Trophoblast cell (in vitro differentiated cells and primary cell): ENCODE data around the gene PPFIA3.

Experiments
- DNase-seq, 2 donors: peaks; one replicate each; pipeline ENCODE4 v3.0.0-alpha.2; 2016
- H2AFZ ChIP-seq: 2 replicates; pipeline ENCODE4 v1.6.1; 2013; ENCODE audit warnings: low read length, moderate library complexity, mild to moderate bottlenecking; ENCODE audit not compliant: insufficient read depth, poor library complexity
- H2AK5ac ChIP-seq: 2 replicates; pipeline ENCODE4 v1.6.1; 2013; ENCODE audit warnings: mild to moderate bottlenecking, low read length
- H2BK120ac ChIP-seq: 2 replicates; pipeline ENCODE4 v1.6.1; 2013; ENCODE audit warnings: low read length, mild to moderate bottlenecking, moderate library complexity; ENCODE audit not compliant: insufficient read depth, poor library complexity
- H2BK12ac ChIP-seq: 2 replicates; pipeline ENCODE4 v1.6.1; 2013; ENCODE audit warnings: mild to moderate bottlenecking, low read length, moderate library complexity
- H2BK5ac ChIP-seq: 2 replicates; pipeline ENCODE4 v1.6.1; 2013; ENCODE audit warnings: low read length, low read depth, moderate library complexity, mild to moderate bottlenecking; ENCODE audit not compliant: poor library complexity
- H3K14ac ChIP-seq: 2 replicates; pipeline ENCODE4 v1.6.1; 2013; ENCODE audit warnings: mild to moderate bottlenecking, low read length
- H3K18ac ChIP-seq: 2 replicates; pipeline ENCODE4 v1.6.1; 2013; ENCODE audit warnings: mild to moderate bottlenecking, low read length
- H3K23ac ChIP-seq: 2 replicates; pipeline ENCODE4 v1.6.1; 2013; ENCODE audit warnings: low read length
- H3K27ac ChIP-seq: 2 replicates; pipeline ENCODE4 v1.5.1; 2013; ENCODE audit warnings: low read depth, mild to moderate bottlenecking, inconsistent platforms, low read length, moderate library complexity
- H3K27me3 ChIP-seq: 2 replicates; pipeline ENCODE4 v1.6.1; 2013; ENCODE audit warnings: inconsistent platforms, mild to moderate bottlenecking, low read length, moderate library complexity; ENCODE audit not compliant: insufficient read depth
- H3K36me3 ChIP-seq, 2 experiments: 1 replicate in 1 of 2; 2 replicates in 1 of 2; pipeline ENCODE4 v1.6.1; 2013; ENCODE audit warnings: low read length in 2 of 2, mild to moderate bottlenecking in 2 of 2, moderate library complexity in 1 of 2; ENCODE audit not compliant: insufficient read depth in 2 of 2, control insufficient read depth in 1 of 2
- H3K4ac ChIP-seq: 2 replicates; pipeline ENCODE4 v1.6.1; 2013; ENCODE audit warnings: low read depth, mild to moderate bottlenecking, low read length, moderate library complexity
- H3K4me1 ChIP-seq, 2 experiments: 1 replicate in 1 of 2; 2 replicates in 1 of 2; pipeline ENCODE4 v1.6.1; 2013; ENCODE audit warnings: low read length in 2 of 2, mild to moderate bottlenecking in 2 of 2, moderate library complexity in 1 of 2; ENCODE audit not compliant: insufficient read depth in 2 of 2, control insufficient read depth in 1 of 2
- H3K4me2 ChIP-seq: 2 replicates; pipeline ENCODE4 v1.6.1; 2013; ENCODE audit warnings: inconsistent platforms, mild to moderate bottlenecking, low read length, moderate library complexity
- H3K4me3 ChIP-seq: 2 replicates; pipeline ENCODE4 v1.5.1; 2013; ENCODE audit warnings: mild to moderate bottlenecking, low read depth, low read length, inconsistent platforms
- H3K79me1 ChIP-seq: one replicate; pipeline ENCODE4 v1.6.1; 2013; ENCODE audit warnings: low read length
- H3K79me2 ChIP-seq: 2 replicates; pipeline ENCODE4 v1.6.1; 2013; ENCODE audit warnings: low read length, mild to moderate bottlenecking; ENCODE audit not compliant: control insufficient read depth, insufficient read depth, poor library complexity
- H3K9ac ChIP-seq: 2 replicates; pipeline ENCODE4 v1.6.1; 2013; ENCODE audit warnings: mild to moderate bottlenecking, low read length
- H3K9me3 ChIP-seq: 2 replicates; pipeline ENCODE4 v1.6.1; 2013; ENCODE audit warnings: low read depth, mild to moderate bottlenecking, control low read depth, inconsistent platforms, low read length; ENCODE audit not compliant: insufficient read depth
- H4K12ac ChIP-seq: 2 replicates; pipeline ENCODE4 v1.6.1; 2013; ENCODE audit warnings: low read depth, mild to moderate bottlenecking, low read length, moderate library complexity
- H4K8ac ChIP-seq: 2 replicates; pipeline ENCODE4 v1.6.1; 2013; ENCODE audit warnings: low read depth, mild to moderate bottlenecking, low read length, moderate library complexity
- H4K91ac ChIP-seq: one replicate; pipeline ENCODE4 v1.6.1; 2013; ENCODE audit warnings: low read depth, mild to moderate bottlenecking, low read length, moderate library complexity
- WGBS: extraction: QIAGEN DNeasy Blood & Tissue Kit; methylation state at CpG from one replicate; pipeline ENCODE4 v1.1.7; 2013; ENCODE audit warnings: missing lambda C conversion rate; ENCODE audit not compliant: insufficient read length, insufficient coverage; ENCODE audit errors: extremely low coverage; 5-methylcytosine and 5-hydroxymethylcytosine counted together

Gene PPFIA3

GRCh38 chr19:49106648-49107135 is 12.7 kb upstream of the PPFIA3 start:
- no peak overlapping the region for H3K4ac ChIP-seq
- H4K12ac ChIP-seq, result no peak overlapping the region
- no peak overlapping the region for H3K18ac ChIP-seq
- H3K4me1 ChIP-seq, result peaks cover 0 to 5% of the 10 kb centered on the region in 2 experiments
- H4K91ac ChIP-seq, result no peak overlapping the region
- H3K36me3 ChIP-seq, result peaks cover 77 to 79% of the 10 kb centered on the region in 2 experiments
- no peak overlapping the region for H2BK5ac ChIP-seq
- no peak overlapping the region for H4K8ac ChIP-seq
- H3K27ac ChIP-seq, result no peak overlapping the region
- H3K79me1 ChIP-seq, result no peaks in the 10 kb centered on the region
- no peak overlapping the region for H2BK12ac ChIP-seq
- WGBS, result no CpG with 5 or more reads among the region's 12 CpGs
- H2AFZ ChIP-seq, result no peak overlapping the region
- no peak overlapping the region for H3K14ac ChIP-seq
- DNase-seq, result peak; percentile 27 to 66
- no peaks in the 10 kb centered on the region for H3K27me3 ChIP-seq
- no peak overlapping the region for H2BK120ac ChIP-seq
- H2AK5ac ChIP-seq, result no peak overlapping the region
- no peak overlapping the region for H3K9ac ChIP-seq
- H3K79me2 ChIP-seq, result no peaks in the 10 kb centered on the region
- no peak overlapping the region for H3K23ac ChIP-seq
- H3K4me3 ChIP-seq, result no peak overlapping the region
- no peaks in the 10 kb centered on the region for H3K9me3 ChIP-seq
- no peak overlapping the region for H3K4me2 ChIP-seq

GRCh38 chr19:49107625-49108459 is 11.5 kb upstream of the PPFIA3 start:
- no peak overlapping the region for H3K4ac ChIP-seq
- no peak overlapping the region for H4K12ac ChIP-seq
- no peaks in the 10 kb centered on the region for H3K9me3 ChIP-seq
- H3K23ac ChIP-seq, result no peak overlapping the region
- no peak overlapping the region for H3K14ac ChIP-seq
- no peak overlapping the region for H2AFZ ChIP-seq
- no peak for DNase-seq
- no peaks in the 10 kb centered on the region for H3K79me1 ChIP-seq
- H3K27me3 ChIP-seq, result no peaks in the 10 kb centered on the region
- no peak overlapping the region for H3K4me3 ChIP-seq
- H3K79me2 ChIP-seq, result no peaks in the 10 kb centered on the region
- no peak overlapping the region for H3K18ac ChIP-seq
- H2BK12ac ChIP-seq, result no peak overlapping the region
- H2AK5ac ChIP-seq, result no peak overlapping the region
- peaks cover 66 to 67% of the 10 kb centered on the region in 2 experiments for H3K36me3 ChIP-seq
- WGBS, result no CpG with 5 or more reads among the region's 93 CpGs
- H4K8ac ChIP-seq, result no peak overlapping the region
- H3K4me2 ChIP-seq, result no peak overlapping the region
- H3K4me1 ChIP-seq, result peaks cover 0 to 5% of the 10 kb centered on the region in 2 experiments
- no peak overlapping the region for H3K27ac ChIP-seq
- no peak overlapping the region for H2BK5ac ChIP-seq
- no peak overlapping the region for H3K9ac ChIP-seq
- H4K91ac ChIP-seq, result no peak overlapping the region
- no peak overlapping the region for H2BK120ac ChIP-seq

GRCh38 chr19:49109051-49109450 is 10.3 kb upstream of the PPFIA3 start:
- no peak overlapping the region for H3K4me2 ChIP-seq
- H2BK5ac ChIP-seq, result no peak overlapping the region
- H3K9ac ChIP-seq, result no peak overlapping the region
- H4K12ac ChIP-seq, result no peak overlapping the region
- no peak overlapping the region for H2BK12ac ChIP-seq
- H3K14ac ChIP-seq, result no peak overlapping the region
- peaks cover 54 to 56% of the 10 kb centered on the region in 2 experiments for H3K36me3 ChIP-seq
- H3K4ac ChIP-seq, result no peak overlapping the region
- no peak overlapping the region for H4K8ac ChIP-seq
- no peak overlapping the region for H2AK5ac ChIP-seq
- no peak overlapping the region for H3K23ac ChIP-seq
- H3K4me1 ChIP-seq, result peaks cover 5% of the 10 kb centered on the region in 2 experiments
- no CpG with 5 or more reads among the region's 5 CpGs for WGBS
- no peak overlapping the region for H3K4me3 ChIP-seq
- H4K91ac ChIP-seq, result no peak overlapping the region
- peak overlapping the region; percentile 16 for H3K27ac ChIP-seq
- no peak overlapping the region for H2BK120ac ChIP-seq
- DNase-seq, result no peak
- no peaks in the 10 kb centered on the region for H3K79me2 ChIP-seq
- peaks cover 3% of the 10 kb centered on the region for H3K9me3 ChIP-seq
- H3K18ac ChIP-seq, result no peak overlapping the region
- H3K79me1 ChIP-seq, result no peaks in the 10 kb centered on the region
- no peaks in the 10 kb centered on the region for H3K27me3 ChIP-seq
- H2AFZ ChIP-seq, result no peak overlapping the region

GRCh38 chr19:49109569-49110233 is 9.6 kb upstream of the PPFIA3 start:
- Histone ChIP-seq H2BK5ac (no peak overlapping the region), H3K79me2 (peaks cover 2% of the 10 kb centered on the region), H3K9ac (no peak overlapping the region), H2AK5ac (no peak overlapping the region), H3K18ac (no peak overlapping the region), H3K4me3 (peak overlapping the region; percentile 14), H3K4ac (no peak overlapping the region), H4K91ac (no peak overlapping the region), H2AFZ (no peak overlapping the region), H3K4me1 (peaks cover 5% of the 10 kb centered on the region in 2 experiments), H3K23ac (no peak overlapping the region), H4K8ac (no peak overlapping the region), H3K9me3 (peaks cover 3% of the 10 kb centered on the region), H3K79me1 (peaks cover 3% of the 10 kb centered on the region), H2BK120ac (no peak overlapping the region), H3K14ac (no peak overlapping the region), H3K36me3 (peaks cover 48 to 49% of the 10 kb centered on the region in 2 experiments), H2BK12ac (no peak overlapping the region), H3K4me2 (no peak overlapping the region), H3K27me3 (no peaks in the 10 kb centered on the region), H4K12ac (no peak overlapping the region), H3K27ac (no peak overlapping the region)
- WGBS, result no CpG with 5 or more reads among the region's 8 CpGs
- DNase-seq, result no peak
